Activated CD8-positive, alpha-beta memory T cell treated with anti-CD3 and anti-CD28 coated beads, Interleukin-2, amount 10 ng/mL, durations not matched to agents 7 days and 5 days (primary cell): ENCODE measurements around the gene CHST14. TPM values are rescaled to one million over a fixed set of nuclear protein-coding genes. Genes with fewer than 3 reads are reported as not detected.

Experiments
- ATAC-seq: fragments of 150-1000 bp; cut with Tn5 transposase; one replicate; pipeline ENCODE4 v1.10.0; 2021; ENCODE audit warnings: moderate library complexity
- CTCF ChIA-PET: fragments of 350-600 bp; sonication (Branson Sonifier 250); formaldehyde crosslinking; loops from one replicate; lab custom pipeline; 2021; ENCODE audit warnings: antibody characterized with exemption; lab: Charles Lee
- DNase-seq: peaks from one replicate; pipeline ENCODE4 v3.0.0-alpha.2; 2020
- H3K27ac Mint-ChIP-seq: one replicate; pipeline ENCODE4 v1.8.0; 2021; ENCODE audit warnings: mild to moderate bottlenecking, mixed read lengths
- H3K27me3 Mint-ChIP-seq: one replicate; pipeline ENCODE4 v1.8.0; 2021; ENCODE audit warnings: mixed read lengths
- H3K36me3 Mint-ChIP-seq: one replicate; pipeline ENCODE4 v1.8.0; 2021; ENCODE audit warnings: mild to moderate bottlenecking, mixed read lengths
- H3K4me1 Mint-ChIP-seq: one replicate; pipeline ENCODE4 v1.8.0; 2021; ENCODE audit warnings: mixed read lengths
- H3K4me3 Mint-ChIP-seq: one replicate; pipeline ENCODE4 v1.8.0; 2021; ENCODE audit warnings: mild to moderate bottlenecking, moderate library complexity, mixed read lengths
- H3K9me3 Mint-ChIP-seq: one replicate; pipeline ENCODE4 v1.8.0; 2022; ENCODE audit warnings: low read depth, mixed read lengths
- total RNA-seq, 2 experiments: library from RNA; stranded (reverse); gene quantifications; one replicate each; pipeline ENCODE4 v1.2.3, GENCODE V29; 2021

Gene CHST14
- total RNA-seq, 2 experiments from 2014 or later: 12.3 to 12.6 TPM

GRCh38 chr15:40459391-40460015 is 11.3 kb upstream of the CHST14 start:
- peaks cover 13% of the 10 kb centered on the region for H3K4me1 Mint-ChIP-seq
- H3K4me3 Mint-ChIP-seq: no peak overlapping the region
- DNase-seq (no peak), ATAC-seq (no peak)
- H3K27me3 Mint-ChIP-seq: no peaks in the 10 kb centered on the region
- no peak overlapping the region for H3K27ac Mint-ChIP-seq
- H3K36me3 Mint-ChIP-seq: peaks cover 4% of the 10 kb centered on the region
- CTCF ChIA-PET: interaction anchor here (1.1 to 1.3 kb wide), 2 partner anchors 10 to 38 kb away, joined by 3 to 4 read pairs; no protein-coding TSS in a partner anchor
- H3K9me3 Mint-ChIP-seq: no peaks in the 10 kb centered on the region

GRCh38 chr15:40460404-40460803 is 10.4 kb upstream of the CHST14 start:
- Mint-ChIP-seq H3K27me3 (no peaks in the 10 kb centered on the region), H3K4me3 (no peak overlapping the region), H3K4me1 (peaks cover 4% of the 10 kb centered on the region), H3K27ac (no peak overlapping the region), H3K36me3 (peaks cover 8% of the 10 kb centered on the region), H3K9me3 (no peaks in the 10 kb centered on the region)
- CTCF ChIA-PET: no interaction called here
- DNase-seq: no peak
- no peak for ATAC-seq

GRCh38 chr15:40461958-40462357 is 8.8 kb upstream of the CHST14 start:
- Mint-ChIP-seq H3K9me3 (no peaks in the 10 kb centered on the region), H3K4me1 (peaks cover 6% of the 10 kb centered on the region), H3K36me3 (peaks cover 13% of the 10 kb centered on the region), H3K4me3 (no peak overlapping the region), H3K27ac (no peak overlapping the region), H3K27me3 (no peaks in the 10 kb centered on the region)
- CTCF ChIA-PET: interaction anchor here (1.1 kb wide), 1 partner anchor 128 kb away, joined by 4 read pairs; no protein-coding TSS in a partner anchor
- DNase-seq (no peak), ATAC-seq (no peak)

- peaks cover 7% of the 10 kb centered on the region for H3K4me1 Mint-ChIP-seq
Observed at GRCh38 chr15:40463279-40463678, 7.5 kb upstream of the CHST14 start.

GRCh38 chr15:40463886-40464545 is 6.8 kb upstream of the CHST14 start:
- CTCF ChIA-PET: interaction anchor here (0.7 to 1.2 kb wide), 3 partner anchors 9 to 145 kb away, joined by 3 to 4 read pairs (median 4); no protein-coding TSS in a partner anchor
- DNase-seq (no peak), ATAC-seq (no peak)
- Mint-ChIP-seq H3K27me3 (no peaks in the 10 kb centered on the region), H3K4me3 (no peak overlapping the region), H3K27ac (no peak overlapping the region), H3K9me3 (no peaks in the 10 kb centered on the region), H3K36me3 (peaks cover 13% of the 10 kb centered on the region), H3K4me1 (peaks cover 7% of the 10 kb centered on the region)

More at GRCh38 chr15:40463279-40463678, 7.5 kb upstream of the CHST14 start:
- Mint-ChIP-seq H3K36me3 (peaks cover 13% of the 10 kb centered on the region), H3K9me3 (no peaks in the 10 kb centered on the region), H3K27me3 (no peaks in the 10 kb centered on the region), H3K27ac (no peak overlapping the region), H3K4me3 (no peak overlapping the region)
- ATAC-seq (no peak), DNase-seq (no peak)
- CTCF ChIA-PET: interaction anchor here (0.7 to 1.4 kb wide), 7 partner anchors 8 to 144 kb away, joined by 3 to 4 read pairs (median 3); no protein-coding TSS in a partner anchor

GRCh38 chr15:40464595-40465185 is 6.1 kb upstream of the CHST14 start:
- no peak for ATAC-seq
- Mint-ChIP-seq H3K4me1 (peaks cover 7% of the 10 kb centered on the region), H3K36me3 (peaks cover 13% of the 10 kb centered on the region), H3K9me3 (no peaks in the 10 kb centered on the region), H3K27ac (no peak overlapping the region), H3K4me3 (no peak overlapping the region), H3K27me3 (no peaks in the 10 kb centered on the region)
- DNase-seq: no peak
- CTCF ChIA-PET: no interaction called here

GRCh38 chr15:40465939-40466338 is 4.8 kb upstream of the CHST14 start:
- Mint-ChIP-seq H3K27me3 (no peaks in the 10 kb centered on the region), H3K9me3 (no peaks in the 10 kb centered on the region), H3K4me1 (peaks cover 7% of the 10 kb centered on the region), H3K27ac (no peak overlapping the region), H3K4me3 (no peak overlapping the region), H3K36me3 (peaks cover 13% of the 10 kb centered on the region)
- DNase-seq: no peak
- ATAC-seq: no peak
- CTCF ChIA-PET: no interaction called here

GRCh38 chr15:40466426-40467260 is 4.1 kb upstream of the CHST14 start:
- H3K36me3 Mint-ChIP-seq: peaks cover 13% of the 10 kb centered on the region
- CTCF ChIA-PET: no interaction called here
- peaks cover 9% of the 10 kb centered on the region for H3K4me1 Mint-ChIP-seq
- peak overlapping the region; percentile 46 for H3K27ac Mint-ChIP-seq
- H3K4me3 Mint-ChIP-seq: no peak overlapping the region
- DNase-seq: no peak
- H3K9me3 Mint-ChIP-seq: no peaks in the 10 kb centered on the region
- no peak for ATAC-seq
- no peaks in the 10 kb centered on the region for H3K27me3 Mint-ChIP-seq

- DNase-seq (no peak), ATAC-seq (no peak)
- CTCF ChIA-PET: no interaction called here
- Mint-ChIP-seq H3K36me3 (peaks cover 13% of the 10 kb centered on the region), H3K4me1 (peaks cover 15% of the 10 kb centered on the region), H3K9me3 (no peaks in the 10 kb centered on the region), H3K27me3 (no peaks in the 10 kb centered on the region), H3K4me3 (no peak overlapping the region), H3K27ac (no peak overlapping the region)
Observed at GRCh38 chr15:40467261-40467615, 3.5 kb upstream of the CHST14 start.

- no peak overlapping the region for H3K27ac Mint-ChIP-seq
- no peaks in the 10 kb centered on the region for H3K27me3 Mint-ChIP-seq
- CTCF ChIA-PET: interaction anchor here (1.6 kb wide), 1 partner anchor 38 kb away, joined by 5 read pairs; no protein-coding TSS in a partner anchor
Observed at GRCh38 chr15:40468898-40469331, 1.9 kb upstream of the CHST14 start.

GRCh38 chr15:40469776-40470390 is 901 bp upstream of the CHST14 start:
- Mint-ChIP-seq H3K36me3 (peaks cover 7% of the 10 kb centered on the region), H3K4me3 (peak overlapping the region; percentile 24), H3K9me3 (no peaks in the 10 kb centered on the region), H3K27me3 (no peaks in the 10 kb centered on the region), H3K4me1 (peaks cover 21% of the 10 kb centered on the region), H3K27ac (no peak overlapping the region)
- CTCF ChIA-PET: interaction anchor here (1.0 to 1.9 kb wide), 4 partner anchors 11 to 48 kb away, joined by 3 to 5 read pairs (median 4); no protein-coding TSS in a partner anchor
- DNase-seq: no peak
- no peak for ATAC-seq

More at GRCh38 chr15:40468898-40469331, 1.9 kb upstream of the CHST14 start:
- H3K4me3 Mint-ChIP-seq: no peak overlapping the region
- peaks cover 21% of the 10 kb centered on the region for H3K4me1 Mint-ChIP-seq
- ATAC-seq (no peak), DNase-seq (no peak)
- peaks cover 9% of the 10 kb centered on the region for H3K36me3 Mint-ChIP-seq
- H3K9me3 Mint-ChIP-seq: no peaks in the 10 kb centered on the region

- CTCF ChIA-PET: interaction anchor here (1.8 to 1.9 kb wide), 2 partner anchors 19 to 49 kb away, joined by 4 to 5 read pairs; no protein-coding TSS in a partner anchor
- Mint-ChIP-seq H3K4me3 (peak overlapping the region; percentile 84), H3K27me3 (no peaks in the 10 kb centered on the region), H3K9me3 (no peaks in the 10 kb centered on the region), H3K27ac (peak overlapping the region; percentile 80), H3K36me3 (no peaks in the 10 kb centered on the region), H3K4me1 (peaks cover 21% of the 10 kb centered on the region)
- DNase-seq: peak; percentile 57
- ATAC-seq: peak; percentile 35
Observed at GRCh38 chr15:40471105-40471807, 472 bp downstream of the CHST14 start.
